Type B pancreatic cell (in vitro differentiated cells): ENCODE measurements around the gene HSDL2. TPM values are rescaled to one million over a fixed set of nuclear protein-coding genes. Genes with fewer than 3 reads are reported as not detected.

ENCODE experiments used
- DNase-seq: peaks from one replicate; pipeline ENCODE4 v3.0.0; 2021; ENCODE audit warnings: mixed read lengths; ENCODE audit not compliant: unreplicated experiment; ENCODE audit errors: extremely low spot score
- H3K27ac Mint-ChIP-seq: 2 replicates; pipeline ENCODE4 v1.8.0; 2021; ENCODE audit warnings: mild to moderate bottlenecking, mixed read lengths
- H3K27me3 Mint-ChIP-seq: 2 replicates; pipeline ENCODE4 v1.8.0; 2021; ENCODE audit warnings: mixed read lengths
- H3K36me3 Mint-ChIP-seq: 2 replicates; pipeline ENCODE4 v1.8.0; 2021; ENCODE audit warnings: mixed read lengths
- H3K4me1 Mint-ChIP-seq: one replicate; pipeline ENCODE4 v1.8.0; 2021; ENCODE audit warnings: mixed read lengths; ENCODE audit not compliant: unreplicated experiment
- H3K4me3 Mint-ChIP-seq: 2 replicates; pipeline ENCODE4 v1.8.0; 2021; ENCODE audit warnings: mild to moderate bottlenecking, mixed read lengths
- H3K9me3 Mint-ChIP-seq: 2 replicates; pipeline ENCODE4 v1.8.0; 2021; ENCODE audit warnings: mixed read lengths
- total RNA-seq: library from RNA; stranded (reverse); gene quantifications from 2 replicates; pipeline ENCODE4 v1.2.1, GENCODE V29; 2021; ENCODE audit warnings: low replicate concordance
- TF ChIP-seq, protein P1 (sequence below): fragments of 200-600 bp; sonication (generic); conservative IDR thresholded peaks from 2 replicates; pipeline ENCODE4 v1.5.0; 2021; ENCODE audit warnings: antibody characterized with exemption, mild to moderate bottlenecking

HSDL2 gene
- total RNA-seq, 1 donor from 2014 or later, result 37.5 TPM

DNA sequence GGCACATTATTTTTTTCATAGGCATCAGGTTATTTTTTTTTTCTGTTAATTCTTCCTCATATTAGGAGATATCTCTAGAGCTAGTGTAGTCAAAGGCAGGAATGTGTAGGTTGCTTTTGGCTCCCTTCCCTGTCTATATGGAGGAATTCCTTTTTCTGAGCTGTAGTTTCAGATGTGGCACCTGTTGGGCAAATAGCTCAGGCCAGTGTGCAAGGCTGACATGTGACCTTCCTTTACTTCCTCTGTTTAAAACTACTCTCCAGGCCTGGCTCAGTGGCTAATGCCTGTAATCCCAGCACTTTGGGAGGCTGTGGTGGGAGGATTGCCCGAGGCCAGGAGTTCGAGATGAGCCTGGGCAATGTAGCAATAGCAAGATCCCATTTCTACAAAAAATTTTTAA is 66.2 kb downstream of the HSDL2 start:
- Mint-ChIP-seq H3K4me3 (no peak overlapping the region), H3K4me1 (peaks cover 12% of the 10 kb centered on the region), H3K9me3 (no peaks in the 10 kb centered on the region), H3K27ac (no peak overlapping the region), H3K36me3 (peaks cover 13% of the 10 kb centered on the region), H3K27me3 (no peaks in the 10 kb centered on the region)
- DNase-seq, result no peak
- TF ChIP-seq, protein P1, sequence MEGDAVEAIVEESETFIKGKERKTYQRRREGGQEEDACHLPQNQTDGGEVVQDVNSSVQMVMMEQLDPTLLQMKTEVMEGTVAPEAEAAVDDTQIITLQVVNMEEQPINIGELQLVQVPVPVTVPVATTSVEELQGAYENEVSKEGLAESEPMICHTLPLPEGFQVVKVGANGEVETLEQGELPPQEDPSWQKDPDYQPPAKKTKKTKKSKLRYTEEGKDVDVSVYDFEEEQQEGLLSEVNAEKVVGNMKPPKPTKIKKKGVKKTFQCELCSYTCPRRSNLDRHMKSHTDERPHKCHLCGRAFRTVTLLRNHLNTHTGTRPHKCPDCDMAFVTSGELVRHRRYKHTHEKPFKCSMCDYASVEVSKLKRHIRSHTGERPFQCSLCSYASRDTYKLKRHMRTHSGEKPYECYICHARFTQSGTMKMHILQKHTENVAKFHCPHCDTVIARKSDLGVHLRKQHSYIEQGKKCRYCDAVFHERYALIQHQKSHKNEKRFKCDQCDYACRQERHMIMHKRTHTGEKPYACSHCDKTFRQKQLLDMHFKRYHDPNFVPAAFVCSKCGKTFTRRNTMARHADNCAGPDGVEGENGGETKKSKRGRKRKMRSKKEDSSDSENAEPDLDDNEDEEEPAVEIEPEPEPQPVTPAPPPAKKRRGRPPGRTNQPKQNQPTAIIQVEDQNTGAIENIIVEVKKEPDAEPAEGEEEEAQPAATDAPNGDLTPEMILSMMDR, result no peak

DNA sequence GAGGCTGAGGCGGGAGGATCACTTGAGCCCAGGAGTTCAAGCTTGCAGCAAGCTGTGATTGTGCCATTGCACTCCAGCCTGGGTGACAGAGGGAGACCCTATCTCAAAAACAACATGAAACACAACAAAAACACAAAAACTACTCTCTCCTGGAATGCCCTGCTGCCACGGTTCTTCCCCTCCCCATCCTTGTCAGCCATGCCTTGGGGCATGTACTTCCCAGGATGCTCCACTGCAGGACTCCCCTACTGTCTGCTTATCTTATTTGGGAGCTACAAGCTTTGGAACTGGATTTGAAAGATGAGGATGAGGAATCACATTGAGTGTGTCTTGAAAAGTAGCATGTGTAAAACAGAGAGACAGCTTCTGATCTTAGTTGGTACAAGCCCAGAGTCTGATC is 66.6 kb downstream of the HSDL2 start:
- Mint-ChIP-seq H3K27me3 (no peaks in the 10 kb centered on the region), H3K4me1 (peaks cover 12% of the 10 kb centered on the region), H3K9me3 (no peaks in the 10 kb centered on the region), H3K4me3 (peak overlapping the region; percentile 44), H3K36me3 (peaks cover 15% of the 10 kb centered on the region), H3K27ac (peak overlapping the region; percentile 79)
- TF ChIP-seq, protein P1, result no peak
- DNase-seq, result no peak

DNA sequence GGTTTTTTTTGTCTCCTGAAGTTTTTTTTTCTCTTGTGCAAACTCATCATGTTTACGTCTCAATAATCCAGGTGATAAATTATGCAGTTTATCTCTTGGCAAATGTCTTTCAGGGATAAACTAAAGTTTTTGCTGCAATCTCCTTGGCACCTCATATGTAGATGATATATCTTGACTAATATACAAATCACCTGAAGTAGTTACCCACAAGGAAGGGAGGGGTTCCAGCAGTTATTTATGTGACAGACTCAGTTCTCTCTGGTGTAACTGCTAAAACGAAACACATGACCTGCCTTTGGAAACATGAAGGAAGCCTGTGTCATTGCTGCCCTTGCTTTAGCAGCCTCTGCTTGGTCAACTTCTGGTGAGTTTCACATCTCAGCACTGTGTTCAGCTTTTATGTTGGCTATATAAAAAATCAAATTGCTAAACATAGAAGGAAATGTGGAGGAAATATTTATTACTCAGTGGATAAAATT is 67.4 kb downstream of the HSDL2 start:
- Mint-ChIP-seq H3K36me3 (peaks cover 18% of the 10 kb centered on the region), H3K9me3 (no peaks in the 10 kb centered on the region), H3K4me3 (peak overlapping the region; percentile 17), H3K27me3 (no peaks in the 10 kb centered on the region), H3K27ac (peak overlapping the region; percentile 79), H3K4me1 (peaks cover 12% of the 10 kb centered on the region)
- no peak for DNase-seq
- TF ChIP-seq, protein P1, result no peak

DNA sequence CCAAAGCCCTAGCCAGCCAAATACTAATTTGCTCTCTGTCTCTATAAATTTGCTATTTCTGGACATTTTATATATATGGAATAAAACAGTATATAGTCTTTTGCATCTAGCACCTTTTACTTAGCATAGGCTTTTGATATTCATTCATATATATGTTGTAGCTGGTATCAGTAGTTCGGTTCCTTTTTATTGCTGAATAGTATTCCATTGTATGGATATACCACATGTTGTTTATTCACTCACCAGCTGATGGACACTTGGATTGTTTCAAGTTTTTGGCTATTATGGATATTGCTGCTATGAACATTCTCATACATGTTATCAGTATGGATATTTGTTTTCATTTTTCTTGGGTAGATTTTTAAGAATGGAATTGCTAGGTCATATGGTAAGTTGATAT is 82.9 kb downstream of the HSDL2 start:
- Mint-ChIP-seq H3K4me3 (no peak overlapping the region), H3K36me3 (peaks cover 39% of the 10 kb centered on the region), H3K27ac (no peak overlapping the region), H3K27me3 (no peaks in the 10 kb centered on the region), H3K9me3 (peaks cover 9% of the 10 kb centered on the region), H3K4me1 (no peaks in the 10 kb centered on the region)
- DNase-seq, result no peak
- TF ChIP-seq, protein P1, result no peak

DNA sequence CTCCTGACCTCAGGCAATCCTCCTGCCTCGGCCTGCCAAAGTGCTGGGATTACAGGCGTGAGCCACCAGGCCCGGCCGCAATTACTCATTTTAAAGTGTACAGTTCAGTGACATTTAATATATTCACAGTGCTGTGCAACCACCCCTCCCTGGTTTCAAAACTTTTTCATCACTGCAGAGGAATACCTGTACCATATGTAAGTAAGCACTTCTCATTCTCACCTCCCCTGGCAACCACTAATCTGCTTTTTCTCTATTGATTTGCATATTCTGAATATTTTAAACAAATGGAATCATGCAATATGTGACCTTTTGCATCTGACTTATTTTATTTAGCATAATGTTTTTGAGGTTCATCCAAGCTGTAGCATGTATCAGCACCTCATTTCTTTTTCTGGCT is 85.4 kb downstream of the HSDL2 start:
- TF ChIP-seq, protein P1, result no peak
- Mint-ChIP-seq H3K36me3 (peaks cover 25% of the 10 kb centered on the region), H3K27ac (no peak overlapping the region), H3K4me3 (no peak overlapping the region), H3K27me3 (no peaks in the 10 kb centered on the region), H3K4me1 (no peaks in the 10 kb centered on the region), H3K9me3 (peaks cover 9% of the 10 kb centered on the region)
- DNase-seq, result no peak

DNA sequence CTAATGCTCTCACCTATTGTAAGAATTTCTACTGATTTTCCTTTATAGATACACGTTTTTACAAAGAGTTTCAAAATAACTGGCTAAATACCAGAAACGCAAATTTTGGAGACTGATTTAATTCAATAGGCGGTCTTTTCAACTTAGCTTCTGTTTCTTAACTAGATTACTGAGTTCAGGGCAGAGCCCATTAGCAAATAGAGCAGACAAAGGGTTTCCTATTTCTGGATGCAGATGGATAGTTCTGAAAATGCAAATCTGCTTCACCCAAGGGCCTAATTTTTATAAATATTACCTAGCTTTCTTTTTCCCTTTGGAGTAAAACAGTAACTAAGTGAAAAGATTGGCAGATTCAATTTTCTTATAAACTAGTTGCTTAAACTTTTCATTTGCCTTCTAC is 93.1 kb downstream of the HSDL2 start:
- H3K36me3 Mint-ChIP-seq, result peaks cover 27% of the 10 kb centered on the region
- H3K27me3 Mint-ChIP-seq, result no peaks in the 10 kb centered on the region
- DNase-seq, result no peak
- TF ChIP-seq, protein P1, result no peak
- H3K27ac Mint-ChIP-seq, result no peak overlapping the region
- H3K4me1 Mint-ChIP-seq, result no peaks in the 10 kb centered on the region
- H3K4me3 Mint-ChIP-seq, result no peak overlapping the region
- no peaks in the 10 kb centered on the region for H3K9me3 Mint-ChIP-seq
